ENCODE data around the gene CTDSP1.

CTDSP1 gene

GRCh38 chr2:218395826-218396687 lies 3.6 kb upstream of the CTDSP1 start:
- TF ChIP-seq, protein P1, sequence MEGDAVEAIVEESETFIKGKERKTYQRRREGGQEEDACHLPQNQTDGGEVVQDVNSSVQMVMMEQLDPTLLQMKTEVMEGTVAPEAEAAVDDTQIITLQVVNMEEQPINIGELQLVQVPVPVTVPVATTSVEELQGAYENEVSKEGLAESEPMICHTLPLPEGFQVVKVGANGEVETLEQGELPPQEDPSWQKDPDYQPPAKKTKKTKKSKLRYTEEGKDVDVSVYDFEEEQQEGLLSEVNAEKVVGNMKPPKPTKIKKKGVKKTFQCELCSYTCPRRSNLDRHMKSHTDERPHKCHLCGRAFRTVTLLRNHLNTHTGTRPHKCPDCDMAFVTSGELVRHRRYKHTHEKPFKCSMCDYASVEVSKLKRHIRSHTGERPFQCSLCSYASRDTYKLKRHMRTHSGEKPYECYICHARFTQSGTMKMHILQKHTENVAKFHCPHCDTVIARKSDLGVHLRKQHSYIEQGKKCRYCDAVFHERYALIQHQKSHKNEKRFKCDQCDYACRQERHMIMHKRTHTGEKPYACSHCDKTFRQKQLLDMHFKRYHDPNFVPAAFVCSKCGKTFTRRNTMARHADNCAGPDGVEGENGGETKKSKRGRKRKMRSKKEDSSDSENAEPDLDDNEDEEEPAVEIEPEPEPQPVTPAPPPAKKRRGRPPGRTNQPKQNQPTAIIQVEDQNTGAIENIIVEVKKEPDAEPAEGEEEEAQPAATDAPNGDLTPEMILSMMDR (IDR thresholded peaks at IDR 0.05; ENCODE audit: extremely low read depth, missing control alignments) = peak; percentile 41
- DNase-seq (ENCODE audit: low spot score) = peak; percentile 95

- no peak for DNase-seq (ENCODE audit: low spot score)
- TF ChIP-seq, protein P1 (IDR thresholded peaks at IDR 0.05; ENCODE audit: extremely low read depth, missing control alignments) = no peak
These were observed 2.8 kb upstream of the CTDSP1 start for GRCh38 chr2:218396688-218397462.

- DNase-seq (ENCODE audit: low spot score) = no peak
- TF ChIP-seq, protein P1 (IDR thresholded peaks at IDR 0.05; ENCODE audit: extremely low read depth, missing control alignments) = no peak
These were observed 2.2 kb upstream of the CTDSP1 start for GRCh38 chr2:218397463-218397819.

DNA sequence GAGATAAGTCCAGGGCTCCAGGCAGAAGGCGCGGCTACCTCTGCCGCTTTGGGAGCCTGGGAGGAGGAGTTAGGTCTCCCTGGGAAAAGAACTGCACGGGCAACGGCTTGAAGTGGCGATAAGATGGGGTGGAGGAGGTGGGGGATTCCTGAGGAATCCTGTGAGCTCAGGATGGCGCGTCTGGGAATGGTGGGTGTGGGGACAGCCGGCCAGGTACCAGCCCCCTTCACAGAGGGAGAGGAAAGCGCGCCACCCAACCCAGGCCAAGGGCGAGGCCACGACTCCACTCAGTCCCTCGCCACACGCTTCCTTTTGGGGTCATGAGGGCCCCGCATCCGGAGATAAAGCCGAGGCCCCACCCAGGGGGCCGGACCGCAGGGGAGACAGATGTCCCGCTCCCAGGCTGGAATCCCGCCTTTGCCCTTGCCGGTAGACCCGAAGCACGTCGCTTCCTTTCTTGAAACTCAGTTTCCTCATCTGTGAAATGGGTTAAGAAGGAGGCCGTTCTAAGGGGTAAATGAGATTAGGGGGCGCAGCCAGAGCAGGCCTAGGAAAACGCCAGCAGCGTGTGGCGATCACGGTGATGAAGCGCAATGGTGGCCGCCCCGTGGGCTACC lies 1.7 kb upstream of the CTDSP1 start:
- DNase-seq (ENCODE audit: low spot score) = peak; percentile 83
- TF ChIP-seq, protein P1 (IDR thresholded peaks at IDR 0.05; ENCODE audit: extremely low read depth, missing control alignments) = no peak

DNA sequence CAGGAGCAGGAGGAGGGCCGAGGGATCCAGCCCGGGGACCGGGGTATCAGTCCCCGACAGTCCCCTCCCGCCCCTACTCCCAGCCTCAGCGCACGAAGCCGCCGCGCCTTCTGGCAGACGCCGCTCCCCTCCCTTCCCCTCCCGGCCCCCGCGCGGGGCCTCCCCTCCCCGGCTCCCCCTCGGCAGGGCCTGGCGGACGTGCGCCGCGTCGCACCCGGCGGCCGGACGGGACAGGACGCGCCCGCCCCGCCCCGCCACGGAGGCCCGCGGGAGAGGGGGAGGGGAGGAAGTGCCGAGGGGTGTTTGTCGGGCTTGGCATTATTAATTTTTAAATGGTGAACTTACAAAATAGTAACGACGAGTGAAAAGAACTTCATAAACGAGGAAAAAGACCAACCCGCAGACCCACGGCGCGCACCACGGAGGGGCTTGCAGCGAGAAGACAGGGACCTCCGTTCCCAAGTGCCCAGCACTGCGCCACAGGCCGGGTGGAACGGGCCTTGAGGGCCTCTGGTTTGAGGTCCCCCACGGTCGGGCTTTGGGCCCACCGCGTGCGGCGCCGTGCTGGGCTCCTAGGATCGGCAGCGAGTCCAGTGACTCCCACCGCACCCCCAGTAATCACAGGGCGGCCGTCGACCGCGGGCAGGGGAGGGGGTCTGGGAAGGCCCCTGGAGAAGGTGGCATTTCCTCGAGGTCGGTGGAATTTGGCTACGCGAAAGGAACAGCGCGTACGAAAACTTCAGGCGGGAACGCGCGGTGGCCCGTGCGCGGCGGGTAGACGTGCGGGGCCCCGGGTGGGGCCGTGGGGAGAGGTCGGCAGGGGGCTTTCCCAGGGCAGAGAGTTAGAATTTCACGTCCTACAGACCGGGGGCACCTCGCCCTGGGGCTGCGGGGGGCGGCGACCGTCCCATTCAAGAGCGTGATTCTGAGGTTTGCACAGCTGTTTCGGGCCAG lies 954 bp upstream of the CTDSP1 start:
- TF ChIP-seq, protein P1 (IDR thresholded peaks at IDR 0.05; ENCODE audit: extremely low read depth, missing control alignments) = no peak
- peak; percentile 90 for DNase-seq (ENCODE audit: low spot score)

- TF ChIP-seq, protein P1 (IDR thresholded peaks at IDR 0.05; ENCODE audit: extremely low read depth, missing control alignments) = no peak
- peak; percentile 60 for DNase-seq (ENCODE audit: low spot score)
These were observed 680 bp downstream of the CTDSP1 start for GRCh38 chr2:218400167-218400929.
